Amniotic epithelial cell (primary cell): Measurements from ENCODE around the gene TGM1.

ENCODE experiments used
- DNase-seq: peaks from one replicate; pipeline ENCODE4 v3.0.0-alpha.2; 2010; ENCODE audit warnings: low read depth

Gene TGM1

GRCh38 chr14:24262821-24263733, at the start of gene TGM1:
Gene TGM1, minus strand, starts transcription at chr14:24263177. Its CDS starts 825 bp downstream, at chr14:24262352.
- DNase-seq, result no peak

GRCh38 chr14:24311837-24312615, 49.0 kb upstream of the TGM1 start:
- DNase-seq, result peak; percentile 46

- peak; percentile 68 for DNase-seq
These were observed 47.9 kb upstream of the TGM1 start, which contains the start of gene LTB4R for GRCh38 chr14:24310646-24311604. Gene LTB4R, plus strand, starts transcription at chr14:24311502. Its CDS starts 4,150 bp downstream, at chr14:24315652.

GRCh38 chr14:24310265-24310645, 47.3 kb upstream of the TGM1 start:
- DNase-seq, result no peak

GRCh38 chr14:24309538-24310264, 46.7 kb upstream of the TGM1 start, which contains the start of gene LTB4R2:
Gene LTB4R2, plus strand, starts transcription at chr14:24310140. Its CDS starts 525 bp downstream, at chr14:24310665.
- DNase-seq, result no peak

- no peak for DNase-seq
These were observed 45.6 kb upstream of the TGM1 start for GRCh38 chr14:24308342-24309124.

GRCh38 chr14:24307575-24308341, 44.8 kb upstream of the TGM1 start, which contains the start of gene CIDEB:
Gene CIDEB, minus strand, starts transcription at chr14:24307977. Its CDS starts 119 bp downstream, at chr14:24307858.
- DNase-seq, result peak; percentile 40

GRCh38 chr14:24307156-24307574, 44.2 kb upstream of the TGM1 start:
- DNase-seq, result no peak

- no peak for DNase-seq
These were observed 41.0 kb upstream of the TGM1 start for GRCh38 chr14:24304019-24304387.

- DNase-seq, result no peak
These were observed 37.5 kb upstream of the TGM1 start for GRCh38 chr14:24300326-24300980.

- DNase-seq, result peak; percentile 81
These were observed 36.5 kb upstream of the TGM1 start, which contains the start of the genes DHRS1 and NOP9 for GRCh38 chr14:24299255-24300191. Gene DHRS1, minus strand, starts transcription at chr14:24299780. Its CDS starts 674 bp downstream, at chr14:24299106. Gene NOP9, plus strand, starts transcription at chr14:24299850. Its CDS starts 105 bp downstream, at chr14:24299955.

GRCh38 chr14:24298892-24299254, 35.9 kb upstream of the TGM1 start:
- peak; percentile 68 for DNase-seq

- peak; percentile 22 for DNase-seq
These were observed 34.4 kb upstream of the TGM1 start for GRCh38 chr14:24297190-24297964.

- DNase-seq, result peak; percentile 89
These were observed 33.6 kb upstream of the TGM1 start for GRCh38 chr14:24296341-24297157.

GRCh38 chr14:24293525-24293924, 30.5 kb upstream of the TGM1 start:
- no peak for DNase-seq
